ENCODE measurements around the gene ATG14.

- TF ChIP-seq CTCF (IDR thresholded peaks at IDR 0.05) = no peak
- TF ChIP-seq EZH2 (IDR thresholded peaks at IDR 0.05; ENCODE audit: borderline replicate concordance, insufficient read depth, low read depth, low read length, poor library complexity, severe bottlenecking) = no peak
Measured at GRCh38 chr14:55410876-55411275, 754 bp downstream of the ATG14 start.
